ENCODE data around the gene WNK2. TPM values are rescaled to one million over a fixed set of nuclear protein-coding genes. Genes with fewer than 3 reads are reported as not detected.

The WNK2 gene
- total and polyA plus RNA-seq, 2 experiments from 2014 or later, result 34.5 to 92.2 TPM

- H3K9me3 ChIP-seq (ENCODE audit: low read depth), result no peaks in the 10 kb centered on the region
- no peak overlapping the region for H3K27ac ChIP-seq
- DNase-seq (ENCODE audit: low read depth in 1 of 2, low spot score in 1 of 2), result peak; percentile 68 to 80
- peak; percentile 86 for TF ChIP-seq CTCF (IDR thresholded peaks at IDR 0.05; ENCODE audit: low read depth, low read length)
- H3K36me3 ChIP-seq, result no peaks in the 10 kb centered on the region
- no peaks in the 10 kb centered on the region for H3K4me1 ChIP-seq (ENCODE audit: low read depth)
- H3K4me3 ChIP-seq, result no peak overlapping the region
- H3K27me3 ChIP-seq, result no peaks in the 10 kb centered on the region
These were observed 120.9 kb downstream of the WNK2 start for GRCh38 chr9:93304574-93305496.

- Histone ChIP-seq H3K27me3 (no peaks in the 10 kb centered on the region), H3K9me3 (ENCODE audit: low read depth) (no peaks in the 10 kb centered on the region), H3K4me1 (ENCODE audit: low read depth) (no peaks in the 10 kb centered on the region), H3K4me3 (no peak overlapping the region), H3K36me3 (no peaks in the 10 kb centered on the region), H3K27ac (no peak overlapping the region)
- no peak for DNase-seq (ENCODE audit: low read depth in 1 of 2, low spot score in 1 of 2)
- TF ChIP-seq CTCF (IDR thresholded peaks at IDR 0.05; ENCODE audit: low read depth, low read length), result no peak
These were observed 121.6 kb downstream of the WNK2 start for GRCh38 chr9:93305497-93306020.

- Histone ChIP-seq H3K27ac (no peak overlapping the region), H3K4me3 (no peak overlapping the region), H3K36me3 (no peaks in the 10 kb centered on the region), H3K27me3 (no peaks in the 10 kb centered on the region), H3K9me3 (ENCODE audit: low read depth) (no peaks in the 10 kb centered on the region), H3K4me1 (ENCODE audit: low read depth) (no peaks in the 10 kb centered on the region)
- no peak for TF ChIP-seq CTCF (IDR thresholded peaks at IDR 0.05; ENCODE audit: low read depth, low read length)
- DNase-seq (ENCODE audit: low read depth in 1 of 2, low spot score in 1 of 2), result no peak
These were observed 122.1 kb downstream of the WNK2 start for GRCh38 chr9:93306081-93306480.

GRCh38 chr9:93306579-93307091, 122.7 kb downstream of the WNK2 start:
- Histone ChIP-seq H3K4me3 (no peak overlapping the region), H3K9me3 (ENCODE audit: low read depth) (no peaks in the 10 kb centered on the region), H3K36me3 (no peaks in the 10 kb centered on the region), H3K4me1 (ENCODE audit: low read depth) (no peaks in the 10 kb centered on the region), H3K27ac (no peak overlapping the region), H3K27me3 (no peaks in the 10 kb centered on the region)
- no peak for DNase-seq (ENCODE audit: low read depth in 1 of 2, low spot score in 1 of 2)
- no peak for TF ChIP-seq CTCF (IDR thresholded peaks at IDR 0.05; ENCODE audit: low read depth, low read length)

GRCh38 chr9:93307468-93308157, 123.7 kb downstream of the WNK2 start:
- H3K36me3 ChIP-seq, result no peaks in the 10 kb centered on the region
- H3K4me3 ChIP-seq, result no peak overlapping the region
- H3K9me3 ChIP-seq (ENCODE audit: low read depth), result no peaks in the 10 kb centered on the region
- DNase-seq (ENCODE audit: low read depth in 1 of 2, low spot score in 1 of 2), result no peak
- H3K4me1 ChIP-seq (ENCODE audit: low read depth), result no peaks in the 10 kb centered on the region
- no peak overlapping the region for H3K27ac ChIP-seq
- H3K27me3 ChIP-seq, result no peaks in the 10 kb centered on the region
- no peak for TF ChIP-seq CTCF (IDR thresholded peaks at IDR 0.05; ENCODE audit: low read depth, low read length)

Measured in cardiac muscle cell (in vitro differentiated cells and primary cell).